Immature natural killer cell (primary cell): Measurements from ENCODE around the gene SPSB4. TPM values are rescaled to one million over a fixed set of nuclear protein-coding genes. Genes with fewer than 3 reads are reported as not detected.

Experiments
- DNase-seq, 3 donors: peaks; one replicate each; pipeline ENCODE4 v3.0.0; 2022; ENCODE audit warnings: mixed read lengths in 1 of 3
- H3K27ac Mint-ChIP-seq, 6 donors: one replicate each; pipeline ENCODE4 v1.8.0; 2020; ENCODE audit warnings: mixed read lengths in 6 of 6, mild to moderate bottlenecking in 5 of 6, inconsistent platforms in 4 of 6, moderate library complexity in 3 of 6
- H3K27me3 Mint-ChIP-seq, 3 donors: one replicate each; pipeline ENCODE4 v1.8.0; 2020 to 2021; ENCODE audit warnings: low read depth in 3 of 3, mild to moderate bottlenecking in 3 of 3, mixed read lengths in 3 of 3, moderate library complexity in 3 of 3, inconsistent platforms in 1 of 3
- H3K36me3 Mint-ChIP-seq, 3 donors: one replicate each; pipeline ENCODE4 v1.8.0; 2020; ENCODE audit warnings: mixed read lengths in 3 of 3, inconsistent platforms in 2 of 3, mild to moderate bottlenecking in 2 of 3
- H3K4me1 Mint-ChIP-seq, 2 donors: one replicate each; pipeline ENCODE4 v1.8.0; 2020; ENCODE audit warnings: inconsistent platforms in 2 of 2, mild to moderate bottlenecking in 2 of 2, mixed read lengths in 2 of 2, moderate library complexity in 1 of 2
- H3K4me3 Mint-ChIP-seq, 5 donors: one replicate each; pipeline ENCODE4 v1.8.0; 2020; ENCODE audit warnings: mild to moderate bottlenecking in 5 of 5, mixed read lengths in 5 of 5, inconsistent platforms in 3 of 5, moderate library complexity in 3 of 5
- H3K9me3 Mint-ChIP-seq, 6 donors: one replicate each; pipeline ENCODE4 v1.8.0; 2020; ENCODE audit warnings: mild to moderate bottlenecking in 6 of 6, mixed read lengths in 6 of 6, inconsistent platforms in 4 of 6, moderate library complexity in 3 of 6
- polyA plus RNA-seq, 3 donors: library from polyadenylated mRNA; unstranded; fragments of 300-500 nt; fragmentation: Illumina TruSeq; gene quantifications; one replicate each; pipeline ENCODE4 v1.2.3, GENCODE V29; 2021

The SPSB4 gene
- polyA plus RNA-seq, 3 donors from 2014 or later, result not detected

GRCh38 chr3:141085343-141086070 is 34.4 kb downstream of the SPSB4 start:
- H3K4me3 Mint-ChIP-seq, result no peak overlapping the region
- no peak for DNase-seq

GRCh38 chr3:141086188-141086587 is 35.0 kb downstream of the SPSB4 start:
- Mint-ChIP-seq H3K36me3 (no peaks in the 10 kb centered on the region), H3K27ac (no peak overlapping the region), H3K27me3 (peaks cover 2 to 7% (median 3%) of the 10 kb centered on the region in 3 donors), H3K4me3 (no peak overlapping the region), H3K9me3 (no peaks in the 10 kb centered on the region), H3K4me1 (no peaks in the 10 kb centered on the region)
- DNase-seq, result no peak

More at GRCh38 chr3:141085343-141086070, 34.4 kb downstream of the SPSB4 start:
- no peaks in the 10 kb centered on the region for H3K4me1 Mint-ChIP-seq
- no peak overlapping the region for H3K27ac Mint-ChIP-seq
- H3K27me3 Mint-ChIP-seq, result peaks cover 2 to 7% (median 3%) of the 10 kb centered on the region in 3 donors
- no peaks in the 10 kb centered on the region for H3K36me3 Mint-ChIP-seq
- H3K9me3 Mint-ChIP-seq, result no peaks in the 10 kb centered on the region

- H3K27ac Mint-ChIP-seq, result no peak overlapping the region
- H3K27me3 Mint-ChIP-seq, result peaks cover 0 to 7% (median 3%) of the 10 kb centered on the region in 3 donors
- no peaks in the 10 kb centered on the region for H3K9me3 Mint-ChIP-seq
These were observed 36.1 kb downstream of the SPSB4 start for GRCh38 chr3:141087076-141087777.

GRCh38 chr3:141087778-141088130 is 36.6 kb downstream of the SPSB4 start:
- Mint-ChIP-seq H3K4me3 (no peak overlapping the region), H3K4me1 (no peaks in the 10 kb centered on the region), H3K9me3 (no peaks in the 10 kb centered on the region), H3K27ac (no peak overlapping the region), H3K36me3 (no peaks in the 10 kb centered on the region), H3K27me3 (peaks cover 0 to 7% (median 3%) of the 10 kb centered on the region in 3 donors)
- no peak for DNase-seq

More at GRCh38 chr3:141087076-141087777, 36.1 kb downstream of the SPSB4 start:
- Mint-ChIP-seq H3K4me3 (no peak overlapping the region), H3K4me1 (no peaks in the 10 kb centered on the region), H3K36me3 (no peaks in the 10 kb centered on the region)
- no peak for DNase-seq

GRCh38 chr3:141089339-141090152 is 38.4 kb downstream of the SPSB4 start:
- H3K4me1 Mint-ChIP-seq, result no peaks in the 10 kb centered on the region
- no peak overlapping the region for H3K27ac Mint-ChIP-seq
- peaks cover 0 to 9% (median 3%) of the 10 kb centered on the region in 3 donors for H3K27me3 Mint-ChIP-seq
- H3K36me3 Mint-ChIP-seq, result no peaks in the 10 kb centered on the region
- no peak overlapping the region for H3K4me3 Mint-ChIP-seq
- no peak for DNase-seq
- no peaks in the 10 kb centered on the region for H3K9me3 Mint-ChIP-seq

GRCh38 chr3:141091426-141091825 is 40.3 kb downstream of the SPSB4 start:
- no peak for DNase-seq
- Mint-ChIP-seq H3K36me3 (no peaks in the 10 kb centered on the region), H3K27ac (no peak overlapping the region), H3K27me3 (peaks cover 0 to 9% (median 3%) of the 10 kb centered on the region in 3 donors), H3K4me3 (no peak overlapping the region), H3K4me1 (no peaks in the 10 kb centered on the region), H3K9me3 (no peaks in the 10 kb centered on the region)

- Mint-ChIP-seq H3K27me3 (peaks cover 3% of the 10 kb centered on the region in 3 donors), H3K4me1 (no peaks in the 10 kb centered on the region), H3K4me3 (no peak overlapping the region), H3K36me3 (no peaks in the 10 kb centered on the region), H3K27ac (no peak overlapping the region), H3K9me3 (no peaks in the 10 kb centered on the region)
- DNase-seq, result no peak
These were observed 41.5 kb downstream of the SPSB4 start for GRCh38 chr3:141092663-141093062.

- H3K4me1 Mint-ChIP-seq, result no peaks in the 10 kb centered on the region
- H3K36me3 Mint-ChIP-seq, result no peaks in the 10 kb centered on the region
- no peak overlapping the region for H3K27ac Mint-ChIP-seq
- H3K4me3 Mint-ChIP-seq, result no peak overlapping the region
- DNase-seq, result no peak
- no peaks in the 10 kb centered on the region for H3K9me3 Mint-ChIP-seq
- peaks cover 3% of the 10 kb centered on the region in 3 donors for H3K27me3 Mint-ChIP-seq
These were observed 42.2 kb downstream of the SPSB4 start for GRCh38 chr3:141093397-141093796.

GRCh38 chr3:141093971-141094684 is 43.0 kb downstream of the SPSB4 start:
- no peak overlapping the region for H3K27ac Mint-ChIP-seq
- peaks cover 3 to 5% (median 3%) of the 10 kb centered on the region in 3 donors for H3K27me3 Mint-ChIP-seq
- no peaks in the 10 kb centered on the region for H3K36me3 Mint-ChIP-seq

GRCh38 chr3:141094790-141095545 is 43.8 kb downstream of the SPSB4 start:
- Mint-ChIP-seq H3K27me3 (peaks cover 2 to 5% (median 3%) of the 10 kb centered on the region in 3 donors), H3K4me3 (no peak overlapping the region), H3K36me3 (no peaks in the 10 kb centered on the region), H3K27ac (no peak overlapping the region), H3K9me3 (no peaks in the 10 kb centered on the region), H3K4me1 (no peaks in the 10 kb centered on the region)
- DNase-seq, result no peak

More at GRCh38 chr3:141093971-141094684, 43.0 kb downstream of the SPSB4 start:
- Mint-ChIP-seq H3K9me3 (no peaks in the 10 kb centered on the region), H3K4me3 (no peak overlapping the region), H3K4me1 (no peaks in the 10 kb centered on the region)
- DNase-seq, result no peak

- no peaks in the 10 kb centered on the region for H3K4me1 Mint-ChIP-seq
- no peaks in the 10 kb centered on the region for H3K9me3 Mint-ChIP-seq
- H3K4me3 Mint-ChIP-seq, result no peak overlapping the region
- H3K27me3 Mint-ChIP-seq, result peaks cover 0 to 5% (median 2%) of the 10 kb centered on the region in 3 donors
- H3K36me3 Mint-ChIP-seq, result no peaks in the 10 kb centered on the region
- no peak for DNase-seq
- no peak overlapping the region for H3K27ac Mint-ChIP-seq
These were observed 44.4 kb downstream of the SPSB4 start for GRCh38 chr3:141095546-141095937.

GRCh38 chr3:141096164-141096563 is 45.0 kb downstream of the SPSB4 start:
- H3K9me3 Mint-ChIP-seq, result no peaks in the 10 kb centered on the region
- DNase-seq, result no peak
- peaks cover 0 to 5% (median 2%) of the 10 kb centered on the region in 3 donors for H3K27me3 Mint-ChIP-seq
- H3K4me3 Mint-ChIP-seq, result no peak overlapping the region
- no peaks in the 10 kb centered on the region for H3K4me1 Mint-ChIP-seq
- no peak overlapping the region for H3K27ac Mint-ChIP-seq
- no peaks in the 10 kb centered on the region for H3K36me3 Mint-ChIP-seq

- DNase-seq, result no peak
- no peaks in the 10 kb centered on the region for H3K36me3 Mint-ChIP-seq
- H3K27ac Mint-ChIP-seq, result peak overlapping the region in 1 of 6 donors; percentile 17
- H3K4me1 Mint-ChIP-seq, result no peaks in the 10 kb centered on the region
- no peaks in the 10 kb centered on the region for H3K9me3 Mint-ChIP-seq
- H3K4me3 Mint-ChIP-seq, result no peak overlapping the region
- peaks cover 0 to 5% (median 2%) of the 10 kb centered on the region in 3 donors for H3K27me3 Mint-ChIP-seq
These were observed 45.8 kb downstream of the SPSB4 start for GRCh38 chr3:141096981-141097380.
